ENCODE measurements around the gene ATG5. TPM values are rescaled to one million over a fixed set of nuclear protein-coding genes. Genes with fewer than 3 reads are reported as not detected.

ATG5 gene
- polyA plus RNA-seq, 1 donor (not counting 4 experiments of a cell fraction or from before 2014, with no cell fraction given) = 60.0 TPM

GRCh38 chr6:106283481-106283880 lies 42.1 kb downstream of the ATG5 start:
- Histone ChIP-seq H3K4me1 (ENCODE audit: control insufficient read depth, extremely low read depth, insufficient read depth, low read length) (peaks cover 13% of the 10 kb centered on the region), H3K36me3 (ENCODE audit: control insufficient read depth in 2 of 2, extremely low read depth in 1 of 2, insufficient read depth in 2 of 2, low read length in 2 of 2) (peaks cover 0 to 6% of the 10 kb centered on the region in 2 experiments), H3K4me2 (ENCODE audit: control insufficient read depth, extremely low read depth, insufficient read depth, low read depth, low read length) (no peak overlapping the region), H3K27ac (ENCODE audit: control insufficient read depth, insufficient read depth, low read length) (no peak overlapping the region), H4K20me1 (ENCODE audit: control insufficient read depth, extremely low read depth, insufficient read depth, low read length) (no peaks in the 10 kb centered on the region), H2AFZ (ENCODE audit: control insufficient read depth, low read length) (no peak overlapping the region), H3K79me2 (ENCODE audit: control insufficient read depth, insufficient read depth, low read length) (peaks cover 54% of the 10 kb centered on the region), H3K27me3 (ENCODE audit: control insufficient read depth, extremely low read depth, insufficient read depth, low read length) (no peaks in the 10 kb centered on the region), H3K9me3 (ENCODE audit: control insufficient read depth, low read depth, low read length) (no peaks in the 10 kb centered on the region), H3K9me1 (ENCODE audit: control insufficient read depth, extremely low read depth, insufficient read depth, low read length) (peaks cover 3% of the 10 kb centered on the region), H3K9ac (ENCODE audit: control insufficient read depth, extremely low read depth, insufficient read depth, low read length) (no peak overlapping the region), H3K4me3 (ENCODE audit: control insufficient read depth in 2 of 3, extremely low read depth in 1 of 3, insufficient read depth in 2 of 3, low read depth in 1 of 3, low read length in 3 of 3) (no peak overlapping the region)
- no peak for DNase-seq (ENCODE audit: low read depth, low spot score)
- no peak for FAIRE-seq
- dilution Hi-C loops (cut with MboI; ENCODE audit: extremely low pct_ligation_motif_present, low sequenced_read_pairs) = no loop called here
- no peak for TF ChIP-seq EZH2 (IDR thresholded peaks at IDR 0.05; ENCODE audit: low read length)
- no peak for TF ChIP-seq CTCF (optimal IDR thresholded peaks at IDR 0.05 in 1 of 3, IDR thresholded peaks at IDR 0.05 in 1 of 3, conservative IDR thresholded peaks at IDR 0.05 in 1 of 3; ENCODE audit: extremely low read depth in 1 of 3, insufficient read depth in 2 of 3, low read length in 3 of 3)

GRCh38 chr6:106281661-106282060 lies 43.9 kb downstream of the ATG5 start:
- peaks cover 52% of the 10 kb centered on the region for H3K79me2 ChIP-seq (ENCODE audit: control insufficient read depth, insufficient read depth, low read length)
- peaks cover 3% of the 10 kb centered on the region for H3K9me1 ChIP-seq (ENCODE audit: control insufficient read depth, extremely low read depth, insufficient read depth, low read length)
- H3K27ac ChIP-seq (ENCODE audit: control insufficient read depth, insufficient read depth, low read length) = no peak overlapping the region
- peaks cover 5% of the 10 kb centered on the region for H3K4me1 ChIP-seq (ENCODE audit: control insufficient read depth, extremely low read depth, insufficient read depth, low read length)
- no peaks in the 10 kb centered on the region for H4K20me1 ChIP-seq (ENCODE audit: control insufficient read depth, extremely low read depth, insufficient read depth, low read length)
- H3K9ac ChIP-seq (ENCODE audit: control insufficient read depth, extremely low read depth, insufficient read depth, low read length) = no peak overlapping the region
- H3K4me3 ChIP-seq (ENCODE audit: control insufficient read depth in 2 of 3, extremely low read depth in 1 of 3, insufficient read depth in 2 of 3, low read depth in 1 of 3, low read length in 3 of 3) = no peak overlapping the region
- H3K27me3 ChIP-seq (ENCODE audit: control insufficient read depth, extremely low read depth, insufficient read depth, low read length) = no peaks in the 10 kb centered on the region
- peaks cover 6 to 8% of the 10 kb centered on the region in 2 experiments for H3K36me3 ChIP-seq (ENCODE audit: control insufficient read depth in 2 of 2, extremely low read depth in 1 of 2, insufficient read depth in 2 of 2, low read length in 2 of 2)
- no peak overlapping the region for H2AFZ ChIP-seq (ENCODE audit: control insufficient read depth, low read length)
- no peaks in the 10 kb centered on the region for H3K9me3 ChIP-seq (ENCODE audit: control insufficient read depth, low read depth, low read length)
- FAIRE-seq (no peak), DNase-seq (ENCODE audit: low read depth, low spot score) (no peak)
- dilution Hi-C loops (cut with MboI; ENCODE audit: extremely low pct_ligation_motif_present, low sequenced_read_pairs) = no loop called here
- TF ChIP-seq EZH2 (IDR thresholded peaks at IDR 0.05; ENCODE audit: low read length) = no peak
- no peak for TF ChIP-seq CTCF (optimal IDR thresholded peaks at IDR 0.05 in 1 of 3, IDR thresholded peaks at IDR 0.05 in 1 of 3, conservative IDR thresholded peaks at IDR 0.05 in 1 of 3; ENCODE audit: extremely low read depth in 1 of 3, insufficient read depth in 2 of 3, low read length in 3 of 3)
- no peak overlapping the region for H3K4me2 ChIP-seq (ENCODE audit: control insufficient read depth, extremely low read depth, insufficient read depth, low read depth, low read length)

All from keratinocyte (primary cell).